T-helper 17 cell (primary cell): Measurements from ENCODE around the gene ACSL3. TPM values are rescaled to one million over a fixed set of nuclear protein-coding genes. Genes with fewer than 3 reads are reported as not detected.
A peak's percentile ranks its signal among the peaks of the same experiment; 100 is the strongest.

Source experiments
- ATAC-seq: fragments of 150-1000 bp; cut with Tn5 transposase; 2 replicates; pipeline ENCODE4 v1.10.0; 2021; ENCODE audit warnings: mild to moderate bottlenecking, moderate library complexity
- DNase-seq, 3 donors: peaks; one replicate each; pipeline versions ENCODE4 v3.0.0 to v3.0.0-alpha.2; 2020 to 2021
- H3K9me3 ChIP-seq: one replicate; pipeline ENCODE4 v1.7.0; 2013; ENCODE audit warnings: low read length, mild to moderate bottlenecking; ENCODE audit not compliant: control insufficient read depth, poor library complexity, severe bottlenecking
- H3K27ac Mint-ChIP-seq: one replicate; pipeline ENCODE4 v1.8.0; 2022; ENCODE audit warnings: mild to moderate bottlenecking, moderate library complexity, mixed read lengths
- H3K27me3 Mint-ChIP-seq: one replicate; pipeline ENCODE4 v1.8.0; 2022; ENCODE audit warnings: mixed read lengths
- H3K36me3 Mint-ChIP-seq: one replicate; pipeline ENCODE4 v1.8.0; 2022; ENCODE audit warnings: low read depth, mixed read lengths
- H3K4me1 Mint-ChIP-seq: one replicate; pipeline ENCODE4 v1.8.0; 2022; ENCODE audit warnings: mild to moderate bottlenecking, mixed read lengths
- H3K4me3 Mint-ChIP-seq: one replicate; pipeline ENCODE4 v1.8.0; 2022; ENCODE audit warnings: mild to moderate bottlenecking, moderate library complexity, mixed read lengths
- total RNA-seq, 4 donors: library from RNA in 2 of 4; stranded (reverse) in 2 of 4; gene quantifications; one replicate each; pipeline ENCODE4 v1.2.3 and lab custom pipeline; 2022 to 2026

The ACSL3 gene
- total RNA-seq, 2 donors from 2014 or later, result 56.2 to 65.7 TPM

DNA sequence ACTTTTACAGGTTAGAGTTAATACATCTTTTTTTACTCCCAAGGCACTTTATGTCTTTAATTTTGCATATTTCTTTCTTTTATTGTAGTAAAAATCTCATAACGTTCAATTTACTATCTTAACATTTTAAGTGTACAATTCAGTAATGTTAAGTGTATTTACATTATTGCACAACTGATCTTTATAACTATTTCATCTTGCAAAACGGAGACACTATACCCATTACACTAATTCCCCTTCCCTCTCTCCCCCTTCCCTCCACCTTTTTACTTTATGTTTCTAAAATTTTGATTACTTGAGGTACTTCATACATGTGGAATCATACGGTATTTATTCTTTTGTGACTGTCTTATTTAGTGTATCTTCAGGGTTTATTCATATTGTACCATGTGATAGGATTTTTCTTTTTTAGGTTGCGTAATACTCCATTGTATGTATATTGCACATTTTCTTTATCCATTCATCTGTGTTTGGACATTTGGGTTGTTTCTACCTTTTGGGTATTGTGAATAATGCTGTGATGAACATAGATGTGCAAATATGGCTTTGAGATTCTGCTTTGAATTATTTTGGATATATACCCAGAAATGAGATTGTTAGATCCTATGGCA lies 75.0 kb downstream of the ACSL3 start:
- peaks cover 9% of the 10 kb centered on the region for H3K9me3 ChIP-seq
- H3K27me3 Mint-ChIP-seq, result no peaks in the 10 kb centered on the region
- H3K27ac Mint-ChIP-seq, result no peak overlapping the region
- DNase-seq, result no peak
- H3K4me3 Mint-ChIP-seq, result no peak overlapping the region
- no peak for ATAC-seq
- peaks cover 20% of the 10 kb centered on the region for H3K36me3 Mint-ChIP-seq
- H3K4me1 Mint-ChIP-seq, result no peaks in the 10 kb centered on the region

DNA sequence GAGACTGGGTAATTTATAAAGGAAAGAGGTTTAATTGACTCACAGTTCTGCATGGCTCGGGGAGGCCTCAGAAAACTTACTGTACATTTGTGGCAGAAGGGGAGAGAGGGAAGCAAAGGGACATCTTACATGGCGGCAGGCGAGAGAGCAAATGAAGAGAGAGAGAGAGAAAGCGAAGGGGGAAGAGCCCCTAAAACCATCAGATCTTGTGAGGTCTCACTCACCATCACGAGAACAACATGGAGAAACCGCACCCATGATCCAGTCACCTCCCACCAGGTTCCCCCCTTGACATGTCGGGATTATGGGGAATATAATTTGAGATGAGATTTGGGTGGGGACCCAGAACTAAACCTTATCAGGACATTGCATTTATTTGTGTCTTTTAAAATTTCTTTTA lies 75.9 kb downstream of the ACSL3 start:
- DNase-seq, result no peak
- H3K27ac Mint-ChIP-seq, result no peak overlapping the region
- peaks cover 14% of the 10 kb centered on the region for H3K36me3 Mint-ChIP-seq
- H3K27me3 Mint-ChIP-seq, result no peaks in the 10 kb centered on the region
- H3K4me1 Mint-ChIP-seq, result no peaks in the 10 kb centered on the region
- peaks cover 9% of the 10 kb centered on the region for H3K9me3 ChIP-seq
- H3K4me3 Mint-ChIP-seq, result no peak overlapping the region
- no peak for ATAC-seq

DNA sequence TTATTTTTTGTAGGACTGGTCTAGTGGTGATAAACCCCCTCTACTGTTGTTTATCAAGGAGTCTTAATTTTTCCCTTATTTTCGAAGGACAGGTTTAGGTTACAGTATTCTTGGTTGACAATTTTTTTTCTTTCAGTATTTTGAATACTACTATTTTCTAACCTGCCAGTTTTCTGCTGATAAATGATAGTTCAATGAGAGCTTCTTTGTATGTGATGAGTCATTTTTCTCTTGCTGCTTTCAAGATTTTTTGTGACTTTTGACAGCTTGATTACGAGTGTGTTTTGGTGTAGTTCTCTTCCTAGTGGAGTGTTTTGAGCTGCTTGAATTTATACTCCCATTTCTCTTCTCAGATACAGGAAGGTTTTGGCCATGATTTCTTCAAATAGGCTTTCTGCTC lies 77.5 kb downstream of the ACSL3 start:
- Mint-ChIP-seq H3K4me1 (no peaks in the 10 kb centered on the region), H3K27ac (no peak overlapping the region), H3K36me3 (peaks cover 9% of the 10 kb centered on the region), H3K27me3 (no peaks in the 10 kb centered on the region), H3K4me3 (no peak overlapping the region)
- no peak for DNase-seq
- ATAC-seq, result no peak
- peaks cover 9% of the 10 kb centered on the region for H3K9me3 ChIP-seq

DNA sequence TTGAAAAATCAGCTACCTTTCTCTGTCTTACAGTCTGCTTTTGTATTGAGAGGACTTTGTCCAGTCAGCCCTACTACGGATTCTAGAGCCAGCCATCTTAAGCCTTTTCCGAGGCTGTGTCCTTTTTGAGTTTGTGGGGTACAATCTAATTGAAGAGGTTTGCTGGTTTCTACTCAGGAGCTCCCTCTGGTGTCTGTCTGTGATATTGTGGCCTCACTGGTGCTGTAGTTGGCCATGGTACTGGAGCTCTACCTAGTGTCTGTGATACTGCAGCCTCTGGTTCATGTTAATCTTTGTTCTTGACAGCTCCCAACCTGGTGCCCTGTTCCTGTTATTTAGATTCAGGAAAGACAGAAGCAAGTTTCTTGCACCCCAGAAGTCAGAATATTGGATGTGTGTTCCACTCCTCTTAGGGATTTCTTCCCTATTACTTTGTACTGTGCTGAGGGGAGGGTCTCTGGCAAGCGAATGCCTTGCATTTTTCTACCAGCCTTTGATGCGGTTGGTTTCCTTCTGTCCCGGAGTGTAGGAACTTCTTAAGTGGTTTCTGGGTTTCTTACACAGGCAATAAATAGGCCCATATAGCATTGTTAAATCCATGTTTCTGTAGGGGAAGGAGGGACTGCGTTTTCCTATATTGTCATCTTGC lies 78.5 kb downstream of the ACSL3 start:
- peaks cover 9% of the 10 kb centered on the region for H3K9me3 ChIP-seq
- H3K36me3 Mint-ChIP-seq, result peaks cover 7% of the 10 kb centered on the region
- DNase-seq (peak in 1 of 3 donors; percentile 38), ATAC-seq (peak; percentile 85)
- no peaks in the 10 kb centered on the region for H3K27me3 Mint-ChIP-seq
- H3K4me1 Mint-ChIP-seq, result no peaks in the 10 kb centered on the region
- H3K4me3 Mint-ChIP-seq, result no peak overlapping the region
- H3K27ac Mint-ChIP-seq, result no peak overlapping the region

DNA sequence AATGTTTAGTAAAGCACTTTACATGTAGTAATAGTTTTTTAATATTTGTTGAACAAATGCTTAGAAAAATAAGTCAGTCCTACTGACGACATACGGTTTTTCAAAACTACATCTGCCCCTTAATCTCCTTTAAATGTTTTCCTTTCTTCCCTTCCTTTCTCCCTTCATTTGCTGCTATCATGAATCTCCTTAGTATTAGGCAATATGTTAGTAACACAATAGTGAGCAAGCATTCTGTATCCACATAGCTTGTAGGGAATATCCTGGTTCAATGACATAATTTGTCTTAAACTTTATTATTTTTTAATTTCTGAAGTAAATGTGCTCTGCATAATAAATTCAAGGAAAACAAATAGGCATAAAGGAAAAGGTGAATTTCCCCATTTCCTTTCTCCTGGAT lies 79.1 kb downstream of the ACSL3 start:
- peaks cover 4% of the 10 kb centered on the region for H3K36me3 Mint-ChIP-seq
- ATAC-seq (no peak), DNase-seq (no peak)
- no peaks in the 10 kb centered on the region for H3K4me1 Mint-ChIP-seq
- no peak overlapping the region for H3K4me3 Mint-ChIP-seq
- H3K27ac Mint-ChIP-seq, result no peak overlapping the region
- peaks cover 9% of the 10 kb centered on the region for H3K9me3 ChIP-seq
- H3K27me3 Mint-ChIP-seq, result no peaks in the 10 kb centered on the region

DNA sequence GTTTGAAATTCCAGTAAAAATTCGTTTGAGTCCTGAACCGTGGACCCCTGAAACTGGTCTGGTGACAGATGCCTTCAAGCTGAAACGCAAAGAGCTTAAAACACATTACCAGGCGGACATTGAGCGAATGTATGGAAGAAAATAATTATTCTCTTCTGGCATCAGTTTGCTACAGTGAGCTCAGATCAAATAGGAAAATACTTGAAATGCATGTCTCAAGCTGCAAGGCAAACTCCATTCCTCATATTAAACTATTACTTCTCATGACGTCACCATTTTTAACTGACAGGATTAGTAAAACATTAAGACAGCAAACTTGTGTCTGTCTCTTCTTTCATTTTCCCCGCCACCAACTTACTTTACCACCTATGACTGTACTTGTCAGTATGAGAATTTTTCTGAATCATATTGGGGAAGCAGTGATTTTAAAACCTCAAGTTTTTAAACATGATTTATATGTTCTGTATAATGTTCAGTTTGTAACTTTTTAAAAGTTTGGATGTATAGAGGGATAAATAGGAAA lies 80.7 kb downstream of the ACSL3 start:
- Mint-ChIP-seq H3K27me3 (no peaks in the 10 kb centered on the region), H3K4me3 (no peak overlapping the region), H3K27ac (no peak overlapping the region), H3K4me1 (no peaks in the 10 kb centered on the region), H3K36me3 (no peaks in the 10 kb centered on the region)
- ATAC-seq (no peak), DNase-seq (no peak)
- H3K9me3 ChIP-seq, result peaks cover 9% of the 10 kb centered on the region

DNA sequence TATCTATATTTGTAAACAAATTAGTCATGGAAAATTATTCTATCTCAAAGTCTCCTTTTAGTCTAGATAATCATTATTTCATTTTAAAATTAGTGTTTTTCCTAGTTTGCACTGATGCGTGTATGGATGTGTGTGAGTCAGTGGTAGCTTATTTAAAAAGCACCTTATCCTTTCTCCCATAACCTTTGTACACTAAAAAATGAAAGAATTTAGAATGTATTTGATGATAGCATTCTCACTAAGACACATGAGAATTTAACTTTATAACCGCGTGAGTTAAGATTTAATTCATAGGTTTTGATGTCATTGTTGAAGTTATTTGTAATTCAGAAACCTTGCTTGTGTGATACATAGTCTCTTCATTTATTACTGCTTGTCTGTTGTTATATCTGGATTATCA lies 81.7 kb downstream of the ACSL3 start:
- no peak for DNase-seq
- Mint-ChIP-seq H3K27me3 (no peaks in the 10 kb centered on the region), H3K27ac (no peak overlapping the region), H3K4me3 (no peak overlapping the region), H3K36me3 (no peaks in the 10 kb centered on the region), H3K4me1 (no peaks in the 10 kb centered on the region)
- H3K9me3 ChIP-seq, result peaks cover 9% of the 10 kb centered on the region
- no peak for ATAC-seq

DNA sequence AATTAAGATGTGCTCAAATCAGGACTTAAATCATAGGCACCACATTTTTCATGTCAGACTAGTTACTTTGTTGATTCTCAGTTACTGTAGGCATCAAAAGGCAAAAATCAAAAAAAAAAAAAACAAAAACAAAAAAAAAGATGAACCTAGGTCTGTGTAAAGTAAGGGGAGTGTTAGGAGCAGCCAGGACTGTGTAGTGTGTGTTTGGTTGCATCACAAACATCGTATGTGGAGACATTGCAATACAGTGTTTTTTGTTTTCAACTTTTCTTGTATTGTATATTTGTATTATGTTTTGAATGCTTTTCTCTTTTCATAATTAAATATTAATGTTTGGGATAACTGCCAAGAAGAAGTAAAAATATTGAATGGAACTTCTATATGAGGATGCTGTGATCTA lies 82.1 kb downstream of the ACSL3 start:
- ATAC-seq (no peak), DNase-seq (no peak)
- no peaks in the 10 kb centered on the region for H3K4me1 Mint-ChIP-seq
- H3K36me3 Mint-ChIP-seq, result no peaks in the 10 kb centered on the region
- H3K27me3 Mint-ChIP-seq, result no peaks in the 10 kb centered on the region
- peaks cover 9% of the 10 kb centered on the region for H3K9me3 ChIP-seq
- no peak overlapping the region for H3K27ac Mint-ChIP-seq
- H3K4me3 Mint-ChIP-seq, result no peak overlapping the region

DNA sequence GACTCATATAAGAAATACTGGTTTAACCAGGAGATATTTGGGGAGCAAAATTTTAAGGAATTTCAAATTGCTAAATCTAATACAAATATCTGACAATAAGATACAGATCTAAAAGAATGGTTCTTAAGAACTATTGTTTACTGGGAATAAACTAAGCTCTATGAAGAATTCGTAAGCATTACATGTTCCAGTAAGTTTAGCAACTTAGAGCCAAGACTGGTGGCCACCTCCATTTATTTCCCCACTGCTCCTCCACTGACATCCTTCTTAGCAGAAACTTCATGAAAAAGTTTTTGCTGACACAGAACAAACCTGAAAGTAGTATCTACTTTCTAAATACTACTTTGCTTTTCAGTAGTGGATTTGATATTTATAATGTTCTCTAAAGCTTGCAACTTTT lies 83.0 kb downstream of the ACSL3 start:
- no peaks in the 10 kb centered on the region for H3K4me1 Mint-ChIP-seq
- no peak overlapping the region for H3K4me3 Mint-ChIP-seq
- ATAC-seq (no peak), DNase-seq (no peak)
- no peaks in the 10 kb centered on the region for H3K36me3 Mint-ChIP-seq
- H3K27me3 Mint-ChIP-seq, result no peaks in the 10 kb centered on the region
- H3K27ac Mint-ChIP-seq, result no peak overlapping the region
- peaks cover 3% of the 10 kb centered on the region for H3K9me3 ChIP-seq

DNA sequence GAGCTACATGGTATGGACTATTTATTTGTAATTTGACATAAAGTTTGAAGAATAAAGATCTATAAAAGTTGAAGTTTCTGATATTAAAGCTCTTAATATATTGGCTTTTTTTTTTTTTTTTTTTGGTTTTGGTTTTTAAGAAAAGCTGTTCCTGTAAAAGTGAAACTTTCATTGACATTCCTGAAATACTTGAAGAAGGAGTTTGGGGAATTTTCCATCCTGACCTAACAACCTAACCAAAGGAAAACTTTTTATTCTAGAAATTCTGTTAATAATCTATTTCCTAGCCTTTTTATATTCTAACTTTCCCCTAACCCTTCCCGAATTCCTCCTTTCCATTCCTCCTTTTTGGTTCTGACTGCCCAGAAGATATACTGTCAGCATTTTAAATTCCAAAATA lies 83.7 kb downstream of the ACSL3 start:
- no peaks in the 10 kb centered on the region for H3K36me3 Mint-ChIP-seq
- H3K9me3 ChIP-seq, result no peaks in the 10 kb centered on the region
- DNase-seq (no peak), ATAC-seq (no peak)
- H3K27me3 Mint-ChIP-seq, result no peaks in the 10 kb centered on the region
- H3K4me3 Mint-ChIP-seq, result no peak overlapping the region
- no peak overlapping the region for H3K27ac Mint-ChIP-seq
- no peaks in the 10 kb centered on the region for H3K4me1 Mint-ChIP-seq

DNA sequence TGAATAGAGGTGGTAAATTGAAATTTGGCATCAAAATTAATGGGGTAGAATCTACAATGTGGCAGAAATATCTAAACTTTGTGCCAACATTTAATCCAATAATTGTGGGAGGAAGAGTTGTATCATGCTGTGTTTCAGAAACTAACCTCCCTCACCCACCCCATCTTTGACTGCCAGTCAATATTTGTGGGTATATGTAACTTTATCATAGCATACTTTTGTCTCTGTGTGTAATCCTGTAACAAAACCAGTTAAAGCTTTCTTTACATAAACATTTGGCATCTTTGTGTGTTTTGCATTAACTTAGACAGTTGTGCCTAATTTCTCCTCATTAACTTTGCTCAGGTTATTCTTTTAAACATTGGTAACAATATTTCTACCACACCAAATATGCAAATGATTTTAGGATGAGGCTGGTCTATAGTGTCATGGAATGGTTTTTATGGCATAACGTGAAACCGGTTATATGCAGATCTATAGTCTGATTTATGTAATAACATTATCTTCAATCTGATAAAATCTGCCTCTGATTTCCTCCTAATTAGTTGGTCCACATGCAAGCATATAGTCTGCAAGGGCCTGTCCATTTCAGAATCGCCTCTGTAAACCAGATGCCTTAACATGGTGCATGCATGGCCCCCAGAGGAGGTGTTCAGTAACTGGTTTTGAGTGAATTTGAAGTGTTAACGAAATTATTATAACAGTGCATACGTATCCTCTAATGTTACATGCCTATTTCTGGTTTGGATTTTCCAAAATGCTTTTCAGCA lies 84.3 kb downstream of the ACSL3 start:
- Mint-ChIP-seq H3K36me3 (no peaks in the 10 kb centered on the region), H3K27me3 (no peaks in the 10 kb centered on the region), H3K4me1 (no peaks in the 10 kb centered on the region), H3K4me3 (no peak overlapping the region), H3K27ac (no peak overlapping the region)
- ATAC-seq, result no peak
- DNase-seq, result no peak
- no peaks in the 10 kb centered on the region for H3K9me3 ChIP-seq

DNA sequence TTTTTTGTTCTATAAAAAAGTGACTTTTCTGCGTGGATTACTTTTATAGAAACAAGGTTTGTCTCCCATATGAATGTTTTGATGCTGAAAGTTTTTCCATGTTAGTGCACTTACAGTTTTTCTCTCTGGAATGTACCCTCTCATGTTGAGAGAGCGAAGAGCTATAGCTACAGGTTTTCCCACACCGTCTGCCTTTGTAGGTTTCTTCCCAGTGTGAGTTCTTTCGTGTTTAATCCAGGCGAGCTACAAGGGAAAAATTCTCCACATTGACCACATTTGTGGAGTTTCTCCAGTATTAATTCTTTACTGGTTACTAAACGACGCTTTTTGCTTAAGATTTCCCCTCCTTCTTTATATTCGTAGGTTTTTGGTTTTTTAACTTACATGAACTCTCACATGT lies 85.1 kb downstream of the ACSL3 start:
- no peak overlapping the region for H3K4me3 Mint-ChIP-seq
- H3K27ac Mint-ChIP-seq, result no peak overlapping the region
- DNase-seq (no peak), ATAC-seq (no peak)
- no peaks in the 10 kb centered on the region for H3K4me1 Mint-ChIP-seq
- no peaks in the 10 kb centered on the region for H3K9me3 ChIP-seq
- H3K27me3 Mint-ChIP-seq, result peaks cover 2% of the 10 kb centered on the region
- H3K36me3 Mint-ChIP-seq, result no peaks in the 10 kb centered on the region

DNA sequence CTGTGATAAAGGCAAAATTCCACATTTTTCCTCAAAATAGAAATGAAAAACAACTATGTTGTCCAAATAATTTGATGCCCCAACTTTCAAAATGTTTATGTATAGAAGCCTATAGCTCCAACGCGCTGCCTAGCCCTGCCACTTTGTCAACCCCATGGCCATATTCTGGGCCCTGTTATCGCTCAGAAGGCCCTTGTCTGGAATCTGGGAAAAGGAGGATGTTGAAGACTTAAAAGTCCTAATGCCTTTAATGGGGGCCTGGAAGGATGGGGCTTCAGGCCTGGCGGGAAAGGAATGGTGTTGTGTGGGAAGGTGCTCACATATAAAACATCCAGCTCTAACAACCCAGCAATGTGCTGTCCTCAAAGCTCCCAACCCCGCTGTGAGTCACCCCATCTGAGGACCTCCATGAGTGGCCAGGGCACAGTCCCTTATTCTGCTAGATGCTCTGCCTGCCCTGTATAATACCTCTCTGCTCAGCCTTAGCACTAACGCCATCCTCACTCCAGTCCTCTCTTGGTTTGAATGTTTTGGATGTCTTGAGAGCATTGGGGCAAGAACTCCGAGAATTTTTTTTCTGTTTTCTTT lies 86.0 kb downstream of the ACSL3 start:
- Mint-ChIP-seq H3K4me1 (no peaks in the 10 kb centered on the region), H3K27me3 (peaks cover 7% of the 10 kb centered on the region), H3K27ac (no peak overlapping the region), H3K4me3 (no peak overlapping the region), H3K36me3 (no peaks in the 10 kb centered on the region)
- no peak for DNase-seq
- no peaks in the 10 kb centered on the region for H3K9me3 ChIP-seq
- ATAC-seq, result peak; percentile 21
